Measurements from ENCODE around the gene RAPGEF4.

RAPGEF4 gene

DNA sequence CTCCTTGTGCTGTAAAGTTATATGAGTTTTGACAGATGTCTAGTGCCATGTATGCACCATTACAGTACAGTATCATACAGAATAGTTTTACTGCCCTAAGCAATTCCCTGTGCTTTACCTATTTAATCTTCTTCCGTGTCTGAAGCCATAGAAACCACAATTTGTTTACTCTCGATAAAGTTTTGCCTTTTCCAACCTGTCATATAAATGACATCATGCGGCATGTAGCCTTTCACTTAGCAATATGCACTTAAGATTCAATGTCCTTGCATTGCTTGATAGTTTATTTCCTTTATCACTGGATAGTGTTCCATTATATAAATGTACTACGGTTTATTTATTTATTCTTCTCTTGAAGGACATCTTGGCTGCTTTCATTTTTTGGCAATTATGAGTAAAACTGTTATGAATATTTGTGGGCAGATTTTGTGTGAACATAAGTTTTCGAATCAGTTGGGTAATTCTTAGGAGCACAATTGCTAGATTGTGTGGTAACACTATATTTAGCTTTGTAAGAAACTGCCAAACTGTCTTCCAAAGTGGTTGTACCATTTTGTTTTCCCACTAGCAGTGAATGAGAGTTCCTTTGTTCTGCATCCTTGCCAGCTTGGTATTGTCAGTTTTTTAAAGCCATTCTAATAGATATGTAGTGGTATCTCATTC, 203.2 kb downstream of the RAPGEF4 start:
- no peak overlapping the region for H3K4me3 ChIP-seq (ENCODE audit: low read depth, low read length)
- TF ChIP-seq, protein P1, sequence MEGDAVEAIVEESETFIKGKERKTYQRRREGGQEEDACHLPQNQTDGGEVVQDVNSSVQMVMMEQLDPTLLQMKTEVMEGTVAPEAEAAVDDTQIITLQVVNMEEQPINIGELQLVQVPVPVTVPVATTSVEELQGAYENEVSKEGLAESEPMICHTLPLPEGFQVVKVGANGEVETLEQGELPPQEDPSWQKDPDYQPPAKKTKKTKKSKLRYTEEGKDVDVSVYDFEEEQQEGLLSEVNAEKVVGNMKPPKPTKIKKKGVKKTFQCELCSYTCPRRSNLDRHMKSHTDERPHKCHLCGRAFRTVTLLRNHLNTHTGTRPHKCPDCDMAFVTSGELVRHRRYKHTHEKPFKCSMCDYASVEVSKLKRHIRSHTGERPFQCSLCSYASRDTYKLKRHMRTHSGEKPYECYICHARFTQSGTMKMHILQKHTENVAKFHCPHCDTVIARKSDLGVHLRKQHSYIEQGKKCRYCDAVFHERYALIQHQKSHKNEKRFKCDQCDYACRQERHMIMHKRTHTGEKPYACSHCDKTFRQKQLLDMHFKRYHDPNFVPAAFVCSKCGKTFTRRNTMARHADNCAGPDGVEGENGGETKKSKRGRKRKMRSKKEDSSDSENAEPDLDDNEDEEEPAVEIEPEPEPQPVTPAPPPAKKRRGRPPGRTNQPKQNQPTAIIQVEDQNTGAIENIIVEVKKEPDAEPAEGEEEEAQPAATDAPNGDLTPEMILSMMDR (IDR thresholded peaks at IDR 0.05; ENCODE audit: low read depth, low read length), result no peak
- DNase-seq (ENCODE audit: low read depth, low spot score), result no peak
- in situ Hi-C loops (cut with HindIII; ENCODE audit: low sequenced_read_pairs), result no loop called here

DNA sequence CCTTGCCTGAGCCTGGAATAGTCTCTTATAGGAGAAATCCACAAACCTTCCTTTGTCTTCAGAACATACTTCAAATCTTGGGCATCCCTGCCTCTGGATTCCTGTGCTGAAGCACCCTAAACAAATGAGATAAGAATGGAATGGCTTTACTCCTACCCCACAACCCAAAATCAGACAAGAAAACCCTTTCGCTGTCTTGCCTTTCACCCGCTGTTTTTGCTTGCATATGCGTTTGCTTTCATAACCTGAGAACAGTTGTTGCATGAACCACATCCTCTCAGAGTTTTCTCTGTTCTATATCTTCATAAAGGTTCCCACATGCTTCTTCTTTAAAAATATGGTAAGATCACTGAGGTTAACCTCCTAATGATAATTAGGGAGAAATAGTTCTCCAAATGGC, 207.9 kb downstream of the RAPGEF4 start:
- TF ChIP-seq, protein P1 (IDR thresholded peaks at IDR 0.05; ENCODE audit: low read depth, low read length), result no peak
- H3K4me3 ChIP-seq (ENCODE audit: low read depth, low read length), result no peak overlapping the region
- in situ Hi-C loops (cut with HindIII; ENCODE audit: low sequenced_read_pairs), result no loop called here
- DNase-seq (ENCODE audit: low read depth, low spot score), result no peak

DNA sequence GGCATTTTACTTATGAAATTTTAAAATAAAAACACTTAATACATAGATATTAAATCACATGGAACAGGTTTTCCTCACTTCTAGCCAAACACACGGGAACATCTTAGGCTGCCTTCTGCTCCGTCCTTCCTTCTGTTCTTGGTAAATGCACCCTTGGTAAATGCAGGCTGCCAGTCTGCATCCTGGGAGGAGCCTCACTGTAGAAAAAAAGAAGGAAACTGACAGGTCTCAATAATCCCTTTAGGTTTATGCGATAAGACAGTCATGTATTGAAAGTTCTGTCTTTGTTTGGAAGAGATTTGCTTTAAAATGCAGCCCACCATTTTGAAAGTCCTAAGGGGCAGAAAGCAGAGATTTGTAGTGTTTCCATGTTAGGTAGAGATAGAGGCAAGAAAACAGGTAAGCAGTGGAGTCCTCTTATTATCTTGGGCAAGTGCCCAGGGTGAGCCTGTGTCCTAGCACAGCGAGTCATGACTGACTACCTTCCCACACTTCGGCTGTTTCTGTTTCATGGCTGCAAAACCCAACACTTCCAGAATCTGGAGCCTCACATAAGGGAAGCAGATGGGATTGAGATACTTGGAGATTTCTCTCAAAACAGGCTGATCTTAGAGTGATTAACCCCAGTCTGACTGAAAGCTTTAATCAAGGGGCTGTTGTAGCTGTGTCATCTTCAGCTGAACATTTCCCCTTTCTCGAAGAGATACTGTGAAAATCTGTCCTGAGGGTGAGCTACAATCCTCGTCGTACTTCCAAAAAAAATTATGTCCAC, 208.6 kb downstream of the RAPGEF4 start:
- in situ Hi-C loops (cut with HindIII; ENCODE audit: low sequenced_read_pairs), result no loop called here
- no peak for DNase-seq (ENCODE audit: low read depth, low spot score)
- no peak overlapping the region for H3K4me3 ChIP-seq (ENCODE audit: low read depth, low read length)
- TF ChIP-seq, protein P1 (IDR thresholded peaks at IDR 0.05; ENCODE audit: low read depth, low read length), result no peak

DNA sequence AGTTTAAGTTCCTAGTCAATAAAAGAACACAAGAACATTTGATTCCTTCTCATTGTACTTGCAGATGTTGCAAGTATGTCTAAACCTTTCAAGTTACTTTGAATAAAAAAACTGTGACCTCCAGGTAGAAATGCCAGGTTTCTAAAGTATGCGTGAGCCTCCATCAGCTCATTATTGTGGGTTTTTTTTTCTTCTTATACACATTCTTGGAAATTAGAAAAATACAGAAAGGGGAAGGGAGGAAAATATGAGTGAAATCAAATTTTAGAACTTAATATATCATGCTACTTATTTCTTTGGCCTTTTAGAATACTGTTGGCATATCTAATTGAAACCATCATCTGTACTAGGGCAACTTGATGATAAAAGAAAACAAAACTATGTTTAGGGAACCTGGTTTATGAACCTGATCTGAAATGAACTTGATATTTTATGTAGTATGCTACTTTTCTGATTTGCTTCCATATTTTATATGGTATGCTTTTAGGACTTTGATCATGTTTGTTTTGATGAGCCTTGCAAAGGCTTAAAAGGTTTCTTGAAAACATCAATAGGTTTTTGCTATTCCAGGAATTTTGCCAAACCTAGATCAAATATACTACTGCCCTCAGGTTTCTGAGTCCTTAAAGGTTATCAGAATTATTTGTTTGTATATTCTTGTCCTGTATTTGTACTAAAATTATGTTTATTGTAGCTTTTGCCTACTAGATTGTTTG, 209.3 kb downstream of the RAPGEF4 start:
- in situ Hi-C loops (cut with HindIII; ENCODE audit: low sequenced_read_pairs), result no loop called here

DNA sequence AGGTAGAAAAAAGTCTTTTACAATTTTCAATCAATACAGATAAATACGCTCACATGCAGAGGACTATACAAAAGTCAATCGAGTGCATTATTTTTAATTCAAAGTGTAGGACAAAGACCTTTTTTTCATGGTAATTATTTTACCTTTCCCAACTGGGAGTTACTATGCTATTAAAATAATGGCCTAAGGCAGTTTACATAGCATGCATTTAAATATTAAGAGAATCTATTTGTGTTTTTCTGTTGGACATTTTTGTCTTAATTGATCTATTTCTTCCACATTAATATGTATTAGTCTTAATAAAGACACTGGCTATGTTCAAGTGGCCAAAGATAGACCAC, 209.8 kb downstream of the RAPGEF4 start:
- no peak overlapping the region for H3K4me3 ChIP-seq (ENCODE audit: low read depth, low read length)
- DNase-seq (ENCODE audit: low read depth, low spot score), result no peak
- in situ Hi-C loops (cut with HindIII; ENCODE audit: low sequenced_read_pairs), result no loop called here
- TF ChIP-seq, protein P1 (IDR thresholded peaks at IDR 0.05; ENCODE audit: low read depth, low read length), result no peak

More for the DNA sequence above, 209.3 kb downstream of the RAPGEF4 start:
- TF ChIP-seq, protein P1 (IDR thresholded peaks at IDR 0.05; ENCODE audit: low read depth, low read length), result no peak
- no peak overlapping the region for H3K4me3 ChIP-seq (ENCODE audit: low read depth, low read length)
- DNase-seq (ENCODE audit: low read depth, low spot score), result no peak

DNA sequence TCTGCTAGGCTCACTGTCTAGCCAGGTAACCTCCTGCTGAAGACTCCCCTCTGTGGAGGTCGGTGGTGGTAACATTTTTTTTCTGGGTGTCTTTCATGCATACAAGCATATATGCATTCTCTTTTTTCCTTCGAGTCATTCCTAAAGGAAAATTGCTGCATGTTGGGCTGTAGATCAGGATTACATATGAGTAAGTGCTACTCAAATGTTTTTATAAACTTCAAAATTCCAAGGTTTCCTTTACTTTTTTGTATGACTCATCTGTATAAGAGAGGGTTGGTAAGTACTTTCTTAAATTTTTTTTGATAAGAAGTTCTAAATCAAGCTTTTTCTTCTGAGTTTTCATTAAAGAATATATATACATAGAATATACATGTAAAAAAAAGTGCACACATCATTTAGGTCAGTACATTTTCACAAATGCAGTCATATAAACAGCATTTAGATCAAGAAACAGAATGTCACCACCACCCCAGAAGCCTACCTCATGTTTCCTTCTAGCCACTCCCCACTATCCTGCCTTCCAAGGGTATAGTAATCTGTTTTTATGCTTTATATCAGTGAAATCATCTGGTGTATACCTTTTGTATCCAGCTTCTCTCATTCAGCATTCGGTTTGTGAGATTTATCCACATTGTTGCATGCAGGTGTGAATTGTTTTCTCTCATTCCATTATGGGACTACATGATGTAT, 212.0 kb downstream of the RAPGEF4 start:
- TF ChIP-seq, protein P1 (IDR thresholded peaks at IDR 0.05; ENCODE audit: low read depth, low read length), result no peak
- peak; percentile 25 for DNase-seq (ENCODE audit: low read depth, low spot score)
- H3K4me3 ChIP-seq (ENCODE audit: low read depth, low read length), result no peak overlapping the region
- in situ Hi-C loops (cut with HindIII; ENCODE audit: low sequenced_read_pairs), result no loop called here
